ENCODE results near the gene OR10H3. TPM values are rescaled to one million over a fixed set of nuclear protein-coding genes. Genes with fewer than 3 reads are reported as not detected.

The OR10H3 gene, protein sequence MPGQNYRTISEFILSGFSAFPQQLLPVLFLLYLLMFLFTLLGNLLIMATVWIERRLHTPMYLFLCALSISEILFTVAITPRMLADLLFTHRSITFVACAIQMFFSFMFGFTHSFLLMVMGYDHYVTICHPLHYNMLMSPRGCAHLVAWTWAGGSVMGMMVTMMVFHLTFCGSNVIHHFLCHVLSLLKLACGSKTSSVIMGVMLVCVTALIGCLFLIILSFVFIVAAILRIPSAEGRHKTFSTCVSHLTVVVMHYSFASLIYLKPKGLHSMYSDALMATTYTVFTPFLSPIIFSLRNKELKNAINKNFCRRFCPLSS
- total RNA-seq = not detected in 2 replicates

DNA sequence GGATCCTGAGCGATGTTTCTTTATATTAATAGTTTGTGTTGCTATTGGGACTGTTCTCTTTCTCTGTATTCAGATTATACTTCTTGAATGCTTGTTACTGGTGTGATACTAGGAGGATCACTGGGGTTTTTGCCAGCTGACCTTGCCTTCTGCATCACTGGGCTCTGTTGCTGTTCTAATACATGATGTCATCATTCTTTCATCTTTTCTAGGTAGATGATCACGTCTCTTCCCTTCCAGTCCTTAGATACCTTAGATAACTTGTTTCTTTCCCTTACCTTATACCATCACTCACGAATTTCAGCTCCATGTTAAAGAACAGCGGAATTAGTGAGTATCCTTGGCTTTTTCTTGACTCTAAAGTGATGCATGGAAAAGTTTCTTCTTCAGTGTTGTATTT is at the start of gene OR10H3:
Gene OR10H3, plus strand, starts transcription at position 264 of the 400 bp plus-strand sequence. CDS start 3,408 bp downstream, outside the sequence.

DNA sequence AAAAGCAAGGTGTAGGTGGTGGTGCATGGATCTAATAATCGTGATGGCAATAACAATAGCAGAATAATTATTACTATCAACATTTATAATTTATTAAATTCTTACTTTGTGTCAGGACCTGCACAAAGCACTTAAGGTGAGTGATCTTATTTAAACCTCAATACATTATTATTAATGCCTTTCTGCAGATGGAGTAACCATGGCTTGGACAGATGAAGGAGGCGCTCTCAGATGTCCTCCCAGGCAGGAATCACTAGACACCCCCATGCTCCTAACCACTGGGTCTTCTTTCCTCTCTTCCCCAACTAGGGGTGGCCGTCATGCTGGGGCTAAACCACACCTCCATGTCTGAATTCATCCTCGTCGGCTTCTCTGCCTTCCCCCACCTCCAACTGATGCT is 10.1 kb upstream of the OR10H3 start, which contains the start of gene OR10H2:
Gene OR10H2, plus strand, starts transcription at position 301 of the 400 bp plus-strand sequence. Its CDS starts 20 bp downstream, at position 321.

GRCh38 chr19:15787611-15788155 is 49.9 kb downstream of the OR10H3 start, which contains the start of gene OR10H5:
TSS of gene OR10H5 (plus strand) at chr19:15787661. CDS start at chr19:15794049, 6,388 bp downstream.

Other genes with a start within 250 kb of the OR10H3 start
- not detected in 2 replicates for gene CYP4F22, start 229.5 kb upstream of the OR10H3 start, total RNA-seq
- gene CYP4F8, start 122.8 kb upstream of the OR10H3 start, total RNA-seq = not detected in 2 replicates
- not detected in 2 replicates for gene CYP4F3, start 97.1 kb upstream of the OR10H3 start, total RNA-seq
- 0.26 TPM in 1 of 2 replicates, not detected in the other for gene CYP4F12, start 64.9 kb upstream of the OR10H3 start, total RNA-seq
- not detected in 2 replicates for gene OR10H2, start 10.0 kb upstream of the OR10H3 start, total RNA-seq
- gene OR10H5, start 49.7 kb downstream of the OR10H3 start, total RNA-seq = not detected in 2 replicates
- gene OR10H1, start 77.7 kb downstream of the OR10H3 start, total RNA-seq = not detected in 2 replicates
- not detected in 2 replicates for gene CYP4F2, start 160.1 kb downstream of the OR10H3 start, total RNA-seq
- not detected in 2 replicates for gene CYP4F11, start 196.5 kb downstream of the OR10H3 start, total RNA-seq
- gene OR10H4, start 211.0 kb downstream of the OR10H3 start, total RNA-seq = not detected in 2 replicates